B cell (primary cell): ENCODE results near the gene KEAP1.
"Not testable (repeated sequence)": the region's sequence is repeated elsewhere in the genome, so short reads cannot be mapped to it uniquely, and the experiment has no call there.

Experiments
- EZH2 ChIP-seq: IDR thresholded peaks from 2 replicates; pipeline ENCODE4 v1.6.1; 2012; ENCODE audit warnings: borderline replicate concordance, low read depth, mild to moderate bottlenecking, moderate library complexity, low read length; ENCODE audit not compliant: insufficient read depth, poor library complexity, severe bottlenecking
- TF ChIP-seq, protein P1 (sequence below): fragments of 200-600 bp; IDR thresholded peaks from one replicate; pipeline ENCODE4 v1.8.0; 2022; ENCODE audit warnings: antibody characterized with exemption, mild to moderate bottlenecking

DNA sequence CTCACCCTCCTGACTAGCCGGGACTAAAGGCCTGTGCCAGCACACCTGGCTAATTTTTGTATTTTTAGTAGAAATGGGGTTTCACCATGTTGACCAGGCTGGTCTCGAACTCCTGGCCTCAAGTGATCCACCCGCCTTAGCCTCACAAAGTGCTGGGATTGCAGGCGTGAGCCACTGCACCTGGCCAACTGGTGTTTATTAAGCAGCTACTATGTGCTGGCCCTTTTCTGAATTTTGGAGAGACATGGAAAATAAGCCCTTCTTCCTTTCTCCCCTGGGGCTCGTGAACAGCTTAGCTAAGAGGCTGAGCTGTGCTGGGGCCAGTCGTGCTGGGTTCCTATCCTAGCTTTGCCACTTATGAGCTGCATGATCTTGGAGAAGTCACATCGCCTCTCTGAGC lies 44.4 kb downstream of the KEAP1 start:
- TF ChIP-seq, protein P1, sequence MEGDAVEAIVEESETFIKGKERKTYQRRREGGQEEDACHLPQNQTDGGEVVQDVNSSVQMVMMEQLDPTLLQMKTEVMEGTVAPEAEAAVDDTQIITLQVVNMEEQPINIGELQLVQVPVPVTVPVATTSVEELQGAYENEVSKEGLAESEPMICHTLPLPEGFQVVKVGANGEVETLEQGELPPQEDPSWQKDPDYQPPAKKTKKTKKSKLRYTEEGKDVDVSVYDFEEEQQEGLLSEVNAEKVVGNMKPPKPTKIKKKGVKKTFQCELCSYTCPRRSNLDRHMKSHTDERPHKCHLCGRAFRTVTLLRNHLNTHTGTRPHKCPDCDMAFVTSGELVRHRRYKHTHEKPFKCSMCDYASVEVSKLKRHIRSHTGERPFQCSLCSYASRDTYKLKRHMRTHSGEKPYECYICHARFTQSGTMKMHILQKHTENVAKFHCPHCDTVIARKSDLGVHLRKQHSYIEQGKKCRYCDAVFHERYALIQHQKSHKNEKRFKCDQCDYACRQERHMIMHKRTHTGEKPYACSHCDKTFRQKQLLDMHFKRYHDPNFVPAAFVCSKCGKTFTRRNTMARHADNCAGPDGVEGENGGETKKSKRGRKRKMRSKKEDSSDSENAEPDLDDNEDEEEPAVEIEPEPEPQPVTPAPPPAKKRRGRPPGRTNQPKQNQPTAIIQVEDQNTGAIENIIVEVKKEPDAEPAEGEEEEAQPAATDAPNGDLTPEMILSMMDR, result not testable (repeated sequence)
- not testable (repeated sequence) for TF ChIP-seq EZH2
